GM12873 (cell line): ENCODE data around the gene CMTM7.

Source experiments
- CTCF ChIP-seq: IDR thresholded peaks from 2 replicates; pipeline ENCODE4 v1.5.1; 2012; ENCODE audit warnings: low read depth, mild to moderate bottlenecking, moderate library complexity, low read length, control low read depth; ENCODE audit not compliant: insufficient read depth; ENCODE audit errors: missing control alignments

The CMTM7 gene

GRCh38 chr3:32435911-32436815, 44.5 kb downstream of the CMTM7 start:
- TF ChIP-seq CTCF: no peak

GRCh38 chr3:32436816-32437189, 45.1 kb downstream of the CMTM7 start:
- TF ChIP-seq CTCF: no peak

GRCh38 chr3:32437896-32438295, 46.2 kb downstream of the CMTM7 start:
- no peak for TF ChIP-seq CTCF

GRCh38 chr3:32438596-32439344, 47.1 kb downstream of the CMTM7 start:
- no peak for TF ChIP-seq CTCF

GRCh38 chr3:32440611-32441350, 49.1 kb downstream of the CMTM7 start:
- no peak for TF ChIP-seq CTCF

- no peak for TF ChIP-seq CTCF
Measured at GRCh38 chr3:32442766-32443165, 51.1 kb downstream of the CMTM7 start.

- TF ChIP-seq CTCF: no peak
Measured at GRCh38 chr3:32443478-32443877, 51.8 kb downstream of the CMTM7 start.
